BLaER1 treated with 17β-estradiol and CSF1 and Interleukin-3, amounts not matched to agents 10 nM and 100 nM (cell line): ENCODE data around the gene THOP1.

Experiments
- H3K27ac ChIP-seq, 11 experiments: shearing (Covaris generic); formaldehyde crosslinking; 2 replicates each; pipeline ENCODE4 v1.8.1; 2022
- H3K27me3 ChIP-seq, 11 experiments: shearing (Covaris generic); formaldehyde crosslinking; 2 replicates each; pipeline ENCODE4 v1.8.1; 2022
- H3K36me3 ChIP-seq, 11 experiments: shearing (Covaris generic); formaldehyde crosslinking; 2 replicates each; pipeline ENCODE4 v1.8.1; 2022
- H3K4me1 ChIP-seq, 10 experiments: shearing (Covaris generic); formaldehyde crosslinking; 2 replicates each; pipeline ENCODE4 v1.8.1; 2022
- H3K4me2 ChIP-seq, 11 experiments: shearing (Covaris generic); formaldehyde crosslinking; 2 replicates each; pipeline ENCODE4 v1.8.1; 2022
- H3K4me3 ChIP-seq, 10 experiments: shearing (Covaris generic); formaldehyde crosslinking; 2 replicates each; pipeline ENCODE4 v1.8.1; 2022
- H3K9ac ChIP-seq, 11 experiments: shearing (Covaris generic); formaldehyde crosslinking; 2 replicates each; pipeline ENCODE4 v1.8.1; 2022
- H3K9me3 ChIP-seq, 11 experiments: shearing (Covaris generic); formaldehyde crosslinking; replicated peaks in 1 of 11; 2 replicates each; pipeline ENCODE4 v1.8.1; 2022
- H4K20me1 ChIP-seq, 11 experiments: shearing (Covaris generic); formaldehyde crosslinking; 2 replicates each; pipeline ENCODE4 v1.8.1; 2022
- Cebpa-rat ChIP-seq, 11 experiments: shearing (Covaris generic); IDR thresholded peaks; 2 replicates each; pipeline ENCODE4 v1.8.1; 2022

The THOP1 gene

GRCh38 chr19:2750808-2751437 lies 34.4 kb upstream of the THOP1 start:
- Histone ChIP-seq H3K9me3 (no peaks in the 10 kb centered on the region), H3K9ac (peak overlapping the region in 2 of 11 experiments; percentile 4 to 28; a peak in 1 of 22 replicates), H3K4me2 (peak overlapping the region; percentile 3 to 64 (median 38); a peak in 16 of 22 replicates), H3K36me3 (peaks cover 26 to 39% (median 33%) of the 10 kb centered on the region in 11 experiments), H3K4me3 (no peak overlapping the region), H3K27ac (0 out of 22 replicates have a peak overlapping the region, but pooled peaks of 1 of the 11 experiments have one; percentile 6), H4K20me1 (peaks cover 0 to 33% (median 9%) of the 10 kb centered on the region in 11 experiments; a peak in 10 of 22 replicates), H3K4me1 (peaks cover 11 to 46% (median 28%) of the 10 kb centered on the region in 10 experiments), H3K27me3 (no peaks in the 10 kb centered on the region)
- no peak for TF ChIP-seq Cebpa-rat (IDR thresholded peaks at IDR 0.05)

GRCh38 chr19:2751438-2751830 lies 33.9 kb upstream of the THOP1 start:
- H3K9me3 ChIP-seq = no peaks in the 10 kb centered on the region
- H3K4me3 ChIP-seq = no peak overlapping the region
- peaks cover 11 to 51% (median 30%) of the 10 kb centered on the region in 10 experiments for H3K4me1 ChIP-seq
- H3K4me2 ChIP-seq = peak overlapping the region in 9 of 11 experiments; percentile 30 to 64 (median 38); a peak in 9 of 22 replicates
- peaks cover 0 to 38% (median 13%) of the 10 kb centered on the region in 11 experiments; a peak in 16 of 22 replicates for H4K20me1 ChIP-seq
- H3K36me3 ChIP-seq = peaks cover 30 to 44% (median 38%) of the 10 kb centered on the region in 11 experiments
- H3K27ac ChIP-seq = no peak overlapping the region
- H3K27me3 ChIP-seq = no peaks in the 10 kb centered on the region
- TF ChIP-seq Cebpa-rat (IDR thresholded peaks at IDR 0.05) = no peak
- H3K9ac ChIP-seq = no peak overlapping the region

- no peak for TF ChIP-seq Cebpa-rat (IDR thresholded peaks at IDR 0.05)
- Histone ChIP-seq H3K27me3 (no peaks in the 10 kb centered on the region), H3K4me1 (peaks cover 21 to 62% (median 50%) of the 10 kb centered on the region in 10 experiments), H4K20me1 (peaks cover 7 to 73% (median 45%) of the 10 kb centered on the region in 11 experiments; a peak in 20 of 22 replicates), H3K4me3 (no peak overlapping the region), H3K9ac (no peak overlapping the region), H3K9me3 (no peaks in the 10 kb centered on the region), H3K27ac (no peak overlapping the region), H3K4me2 (no peak overlapping the region), H3K36me3 (peaks cover 54 to 79% (median 71%) of the 10 kb centered on the region in 11 experiments)
Measured at GRCh38 chr19:2754659-2755447, 30.4 kb upstream of the THOP1 start.

GRCh38 chr19:2755448-2755705 lies 29.9 kb upstream of the THOP1 start:
- TF ChIP-seq Cebpa-rat (IDR thresholded peaks at IDR 0.05) = no peak
- Histone ChIP-seq H3K9ac (peak overlapping the region in 1 of 11 experiments; percentile 75; a peak in 1 of 22 replicates), H3K36me3 (peaks cover 54 to 84% (median 74%) of the 10 kb centered on the region in 11 experiments), H4K20me1 (peaks cover 7 to 77% (median 50%) of the 10 kb centered on the region in 11 experiments; a peak in 20 of 22 replicates), H3K27ac (no peak overlapping the region), H3K4me2 (peak overlapping the region in 2 of 11 experiments; percentile 89 to 93; a peak in 3 of 22 replicates), H3K4me1 (peaks cover 24 to 62% (median 51%) of the 10 kb centered on the region in 10 experiments), H3K4me3 (no peak overlapping the region), H3K9me3 (no peaks in the 10 kb centered on the region), H3K27me3 (no peaks in the 10 kb centered on the region)

- H3K4me3 ChIP-seq = no peak overlapping the region
- no peaks in the 10 kb centered on the region for H3K9me3 ChIP-seq
- H3K27me3 ChIP-seq = no peaks in the 10 kb centered on the region
- TF ChIP-seq Cebpa-rat (IDR thresholded peaks at IDR 0.05) = no peak
- peak overlapping the region in 1 of 11 experiments; percentile 4; a peak in 1 of 22 replicates for H3K27ac ChIP-seq
- peak overlapping the region in 4 of 11 experiments; percentile 89 to 97 (median 92); a peak in 7 of 22 replicates for H3K4me2 ChIP-seq
- H4K20me1 ChIP-seq = peaks cover 7 to 81% (median 54%) of the 10 kb centered on the region in 11 experiments; a peak in 21 of 22 replicates
- H3K9ac ChIP-seq = peak overlapping the region in 2 of 11 experiments; percentile 69 to 75; a peak in 3 of 22 replicates
- peaks cover 58 to 88% (median 79%) of the 10 kb centered on the region in 11 experiments for H3K36me3 ChIP-seq
- H3K4me1 ChIP-seq = peaks cover 20 to 62% (median 50%) of the 10 kb centered on the region in 10 experiments
Measured at GRCh38 chr19:2755811-2756210, 29.5 kb upstream of the THOP1 start.

GRCh38 chr19:2756477-2756876 lies 28.8 kb upstream of the THOP1 start:
- peaks cover 13 to 58% (median 45%) of the 10 kb centered on the region in 10 experiments for H3K4me1 ChIP-seq
- peaks cover 65 to 95% (median 85%) of the 10 kb centered on the region in 11 experiments for H3K36me3 ChIP-seq
- peak overlapping the region in 3 of 11 experiments; percentile 38 to 49 (median 48); a peak in 4 of 22 replicates for H3K27ac ChIP-seq
- H3K4me3 ChIP-seq = peak overlapping the region in 3 of 10 experiments; percentile 21 to 39 (median 26); a peak in 2 of 20 replicates
- H3K27me3 ChIP-seq = no peaks in the 10 kb centered on the region
- no peaks in the 10 kb centered on the region for H3K9me3 ChIP-seq
- no peak for TF ChIP-seq Cebpa-rat (IDR thresholded peaks at IDR 0.05)
- peaks cover 7 to 88% (median 61%) of the 10 kb centered on the region in 11 experiments; a peak in 21 of 22 replicates for H4K20me1 ChIP-seq
- peak overlapping the region in 8 of 11 experiments; percentile 37 to 97 (median 84); a peak in 15 of 22 replicates for H3K4me2 ChIP-seq
- H3K9ac ChIP-seq = peak overlapping the region in 7 of 11 experiments; percentile 1 to 75 (median 51); a peak in 11 of 22 replicates

GRCh38 chr19:2756921-2757881 lies 28.1 kb upstream of the THOP1 start:
- Histone ChIP-seq H4K20me1 (peaks cover 7 to 95% (median 67%) of the 10 kb centered on the region in 11 experiments; a peak in 21 of 22 replicates), H3K4me1 (peaks cover 13 to 57% (median 45%) of the 10 kb centered on the region in 10 experiments), H3K27ac (peak overlapping the region in 3 of 11 experiments; percentile 38 to 49 (median 48); a peak in 4 of 22 replicates), H3K9me3 (no peaks in the 10 kb centered on the region), H3K27me3 (no peaks in the 10 kb centered on the region), H3K36me3 (peaks cover 72 to 100% (median 93%) of the 10 kb centered on the region in 11 experiments), H3K9ac (peak overlapping the region in 7 of 11 experiments; percentile 1 to 75 (median 51); a peak in 12 of 22 replicates), H3K4me3 (peak overlapping the region in 3 of 10 experiments; percentile 21 to 39 (median 26); a peak in 4 of 20 replicates), H3K4me2 (peak overlapping the region in 8 of 11 experiments; percentile 37 to 97 (median 84); a peak in 15 of 22 replicates)
- no peak for TF ChIP-seq Cebpa-rat (IDR thresholded peaks at IDR 0.05)
